GM12878 (cell line): ENCODE results near the gene RNF41. TPM values are rescaled to one million over a fixed set of nuclear protein-coding genes. Genes with fewer than 3 reads are reported as not detected.

Experiments used
- ATAC-seq: fragments of 200-7000 bp; cut with Tn5 transposase; 3 replicates; pipeline ENCODE4 v1.9.1; 2020; ENCODE audit warnings: mild to moderate bottlenecking, moderate library complexity
- BruUV-seq: library from RNA; stranded (reverse); fragments of 400-500 nt; replicated peaks from 2 replicates; lab custom pipeline; 2021; lab: Mats Ljungman, UMichigan
- CTCF ChIA-PET: fragments of 300-600 bp; sonication (Branson Sonifier 250); formaldehyde crosslinking; extraction: SDS; loops from one replicate; lab custom pipeline; 2021; ENCODE audit warnings: inconsistent platforms; lab: Yijun Ruan, JAX
- POLR2A ChIA-PET: fragments of 350-600 bp; formaldehyde crosslinking; extraction: SDS; loops from one replicate; lab custom pipeline; 2021; ENCODE audit warnings: inconsistent platforms; lab: Charles Lee
- RAD21 ChIA-PET: fragments of 300-600 bp; sonication (Branson Sonifier 250); formaldehyde crosslinking; loops from one replicate; lab custom pipeline; 2023; ENCODE audit warnings: antibody characterized with exemption; ENCODE audit not compliant: unreplicated experiment; lab: Charles Lee
- SMC1A ChIA-PET: fragments of 300-600 bp; sonication (Branson Sonifier 250); formaldehyde crosslinking; loops from one replicate; lab custom pipeline; 2023; ENCODE audit not compliant: unreplicated experiment, uncharacterized antibody; lab: Charles Lee
- DNase-seq: peaks from one replicate; pipeline ENCODE4 v3.0.0-alpha.2; 2011; ENCODE audit warnings: low read depth, low spot score
- FAIRE-seq: peaks from 3 replicates; lab custom pipeline; 2011; peaks lifted over from hg19 to GRCh38; lab: Jason Lieb, UNC
- H2AFZ ChIP-seq: 2 replicates; pipeline ENCODE4 v1.6.0; 2011; ENCODE audit warnings: low read depth, low read length, control low read depth; ENCODE audit not compliant: control insufficient read depth
- H3K27ac ChIP-seq: 2 replicates; pipeline ENCODE4 v1.5.1; 2011; ENCODE audit warnings: control low read depth; ENCODE audit not compliant: control insufficient read depth, insufficient read depth
- H3K27me3 ChIP-seq, 2 experiments: replicated peaks in 1 of 2; 2 replicates each; pipeline versions ENCODE4 v1.6.0 to v1.6.1; 2011; ENCODE audit warnings: low read length in 1 of 2; ENCODE audit not compliant: control insufficient read depth in 2 of 2, insufficient read depth in 2 of 2
- H3K36me3 ChIP-seq, 2 experiments: 2 replicates each; pipeline ENCODE4 v1.5.1; 2011; ENCODE audit warnings: low read length in 1 of 2; ENCODE audit not compliant: control insufficient read depth in 2 of 2, insufficient read depth in 2 of 2
- H3K4me1 ChIP-seq: 2 replicates; pipeline ENCODE4 v1.6.1; 2011; ENCODE audit warnings: mild to moderate bottlenecking, low read length, moderate library complexity, mixed read lengths; ENCODE audit not compliant: control insufficient read depth, insufficient read depth
- H3K4me2 ChIP-seq: 2 replicates; pipeline ENCODE4 v1.6.0; 2011; ENCODE audit warnings: control low read depth; ENCODE audit not compliant: control insufficient read depth, insufficient read depth
- H3K4me3 ChIP-seq: fragments of 200-600 bp; sonication (generic); 2 replicates; pipeline ENCODE4 v1.5.1; 2016
- H3K79me2 ChIP-seq: 2 replicates; pipeline ENCODE4 v1.6.0; 2011; ENCODE audit warnings: low read length; ENCODE audit not compliant: control insufficient read depth, insufficient read depth
- H3K9ac ChIP-seq: 2 replicates; pipeline ENCODE4 v1.8.0; 2011; ENCODE audit warnings: low read length, control low read depth, mixed read lengths; ENCODE audit not compliant: control insufficient read depth, insufficient read depth
- H3K9me3 ChIP-seq: replicated peaks from 3 replicates; pipeline ENCODE4 v1.5.1; 2011; ENCODE audit warnings: mild to moderate bottlenecking, low read length; ENCODE audit not compliant: control insufficient read depth, insufficient read depth
- H4K20me1 ChIP-seq: 2 replicates; pipeline ENCODE4 v1.6.0; 2011; ENCODE audit not compliant: control insufficient read depth, insufficient read depth
- CBX3 ChIP-seq: fragments of 200-600 bp; sonication (generic); IDR thresholded peaks from 2 replicates; pipeline ENCODE4 v1.6.1; 2016; ENCODE audit warnings: low read depth, borderline replicate concordance
- CBX5 ChIP-seq: sonication (generic); IDR thresholded peaks from 2 replicates; pipeline ENCODE4 v1.6.1; 2016; ENCODE audit warnings: low read depth, moderate library complexity, mild to moderate bottlenecking, inconsistent platforms
- CHD4 ChIP-seq: fragments of 200-600 bp; sonication (generic); IDR thresholded peaks from 2 replicates; pipeline ENCODE4 v1.6.1; 2016; ENCODE audit warnings: mild to moderate bottlenecking
- CREB1 ChIP-seq: IDR thresholded peaks from 2 replicates; pipeline ENCODE4 v1.6.1; 2012; ENCODE audit warnings: low read depth, mild to moderate bottlenecking, inconsistent platforms
- EGR1 ChIP-seq, 2 experiments: IDR thresholded peaks; 1 replicate in 1 of 2; 2 replicates in 1 of 2; pipeline ENCODE4 v1.6.1; 2011 to 2012; ENCODE audit warnings: low read depth in 2 of 2, low read length in 2 of 2, borderline replicate concordance in 1 of 2, mild to moderate bottlenecking in 1 of 2, moderate library complexity in 1 of 2
- ESRRA ChIP-seq: IDR thresholded peaks from 2 replicates; pipeline ENCODE4 v1.6.1; 2012; ENCODE audit warnings: mild to moderate bottlenecking, low read length, improper control_type of control experiment
- ETV6 ChIP-seq, 2 experiments: fragments of 450-650 bp in 1 of 2; IDR thresholded peaks in 1 of 2; conservative IDR thresholded peaks in 1 of 2; 2 replicates each; pipeline ENCODE4 v1.6.1; 2014; ENCODE audit warnings: antibody characterized with exemption in 1 of 2, borderline replicate concordance in 1 of 2, low read depth in 1 of 2, mild to moderate bottlenecking in 1 of 2, moderate library complexity in 1 of 2
- FOXM1 ChIP-seq: IDR thresholded peaks from 2 replicates; pipeline ENCODE4 v1.6.1; 2012; ENCODE audit warnings: low read depth, mild to moderate bottlenecking, inconsistent platforms, low read length, moderate library complexity
- KLF5 ChIP-seq: fragments of 450-650 bp; IDR thresholded peaks from 2 replicates; pipeline ENCODE4 v1.6.1; 2014; ENCODE audit warnings: mild to moderate bottlenecking; ENCODE audit not compliant: partially characterized antibody
- MLLT1 ChIP-seq: fragments of 450-650 bp; IDR thresholded peaks from 2 replicates; pipeline ENCODE4 v1.6.1; 2016; ENCODE audit warnings: mild to moderate bottlenecking
- MXI1 ChIP-seq: fragments of 150-350 bp; IDR thresholded peaks from 2 replicates; pipeline ENCODE4 v1.6.1; 2011; ENCODE audit warnings: low read depth, mild to moderate bottlenecking, inconsistent platforms, low read length, improper control_type of control experiment
- NFXL1 ChIP-seq: fragments of 450-650 bp; IDR thresholded peaks from 2 replicates; pipeline ENCODE4 v1.6.1; 2017; ENCODE audit warnings: antibody characterized with exemption, mild to moderate bottlenecking, borderline replicate concordance
- NFYA ChIP-seq: IDR thresholded peaks from 2 replicates; pipeline ENCODE4 v1.6.1; 2011; ENCODE audit warnings: low read depth, mild to moderate bottlenecking, low read length, improper control_type of control experiment, borderline replicate concordance
- NR2F1 ChIP-seq: fragments of 450-650 bp; conservative IDR thresholded peaks from 2 replicates; pipeline ENCODE4 v1.6.1; 2017; ENCODE audit warnings: mild to moderate bottlenecking
- PAX8 ChIP-seq: fragments of 450-650 bp; IDR thresholded peaks from 2 replicates; pipeline ENCODE4 v1.6.1; 2017; ENCODE audit warnings: mild to moderate bottlenecking, moderate library complexity
- PML ChIP-seq: IDR thresholded peaks from 2 replicates; pipeline ENCODE4 v1.6.1; 2012; ENCODE audit warnings: low read length, inconsistent platforms
- POLR2AphosphoS2 ChIP-seq: IDR thresholded peaks from 2 replicates; pipeline ENCODE4 v1.6.1; 2011; ENCODE audit warnings: low read depth, mild to moderate bottlenecking, low read length, improper control_type of control experiment, moderate library complexity
- POU2F2 ChIP-seq: IDR thresholded peaks from 3 replicates; pipeline ENCODE4 v1.6.1; 2011; ENCODE audit warnings: low read depth, mild to moderate bottlenecking, low read length, borderline replicate concordance
- SMAD5 ChIP-seq: IDR thresholded peaks from 2 replicates; pipeline ENCODE4 v1.6.1; 2016; ENCODE audit warnings: antibody characterized with exemption, low read depth
- SREBF2 ChIP-seq: IDR thresholded peaks from 2 replicates; pipeline ENCODE4 v1.6.1; 2012; ENCODE audit warnings: mild to moderate bottlenecking, low read length
- SRF ChIP-seq, 2 experiments: IDR thresholded peaks; 2 replicates each; pipeline ENCODE4 v1.6.1; 2011; ENCODE audit warnings: low read depth in 2 of 2, low read length in 2 of 2, mild to moderate bottlenecking in 1 of 2, moderate library complexity in 1 of 2
- WRNIP1 ChIP-seq: IDR thresholded peaks from 2 replicates; pipeline ENCODE4 v1.6.1; 2011; ENCODE audit warnings: low read depth, low read length, improper control_type of control experiment, borderline replicate concordance
- ZBED1 ChIP-seq: IDR thresholded peaks from 2 replicates; pipeline ENCODE4 v1.6.1; 2016; ENCODE audit warnings: borderline replicate concordance
- WGBS: methylation state at CpG from one replicate; pipeline ENCODE4 v1.1.6; 2016; ENCODE audit warnings: low lambda C conversion rate; ENCODE audit not compliant: insufficient replicate concordance, insufficient coverage; ENCODE audit errors: missing lambda C conversion rate; 5-methylcytosine and 5-hydroxymethylcytosine counted together
- in situ Hi-C: fragments of 300-500 bp; cut with MboI; formaldehyde crosslinking; loops from 9 replicates; pipeline ENCODE4 v1.14.3; 2018; ENCODE audit warnings: mixed read lengths
- intact Hi-C: fragments of 100-400 bp; cut with micrococcal nuclease; formaldehyde crosslinking; loops from one replicate; pipeline ENCODE4 v1.14.2; 2022; ENCODE audit not compliant: unreplicated experiment
- polyA plus RNA-seq, 11 experiments: library from polyadenylated mRNA; depleted of rRNA in 4 of 11; unstranded in 6 of 11; stranded (reverse) in 5 of 11; fragments of >200 nt; fragmentation: Nextera tagmentation in 4 of 11; fragmentation: Illumina TruSeq in 1 of 11; extraction: Ambion mirVana in 4 of 11; extraction: Trizol in 1 of 11; gene quantifications; 1 replicate in 1 of 11; 2 replicates in 10 of 11; pipeline versions ENCODE4 v1.2.1 to v1.2.3, GENCODE V29; 2011 to 2016; ENCODE audit warnings: inconsistent platforms in 2 of 11, missing spikeins in 2 of 11, low read depth in 1 of 11
- total RNA-seq, 4 experiments: library from RNA; depleted of rRNA in 3 of 4; stranded (reverse); fragments of >200 nt in 3 of 4; fragmentation: Illumina TruSeq in 1 of 4; extraction: Trizol in 1 of 4; gene quantifications; 2 replicates each; pipeline versions ENCODE4 v1.2.1 to v1.2.3, GENCODE V29; 2013 to 2021

The RNF41 gene
- total and polyA plus RNA-seq, 10 of the 15 experiments (the other 5 are each of a cell fraction or from before 2014, with no cell fraction given) = 11.1 to 47.8 (median 30.6) TPM

DNA sequence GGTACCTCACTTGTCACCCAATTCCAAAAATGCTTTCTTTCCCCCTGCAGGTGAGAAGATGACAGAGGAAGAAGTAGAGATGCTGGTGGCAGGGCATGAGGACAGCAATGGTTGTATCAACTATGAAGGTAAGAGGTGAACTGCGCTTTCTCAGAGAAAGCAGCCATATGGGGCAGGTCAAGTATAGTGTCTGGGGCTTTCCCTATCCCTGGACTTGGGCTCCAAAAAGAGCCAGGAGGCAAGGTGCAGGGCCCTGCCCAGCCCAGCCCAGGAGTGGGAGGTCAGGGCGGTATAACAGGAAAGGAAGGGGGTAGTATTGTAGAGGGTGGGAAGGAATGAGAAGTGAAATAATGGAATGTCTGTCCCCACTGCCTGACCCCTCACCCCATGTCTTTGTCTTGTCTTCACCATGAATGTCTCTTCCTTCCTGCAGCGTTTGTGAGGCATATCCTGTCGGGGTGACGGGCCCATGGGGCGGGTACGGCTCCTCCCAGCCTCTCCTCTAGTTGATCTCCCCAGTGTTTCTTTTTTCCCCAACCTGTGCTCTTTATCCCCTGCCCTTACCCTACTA, 61.4 kb downstream of the RNF41 start:
- Histone ChIP-seq H3K4me3 (peak overlapping the region; percentile 90), H3K27me3 (no peaks in the 10 kb centered on the region), H2AFZ (no peak overlapping the region), H3K4me1 (peaks cover 17% of the 10 kb centered on the region), H3K79me2 (peaks cover 39% of the 10 kb centered on the region), H3K9ac (peak overlapping the region; percentile 89), H3K27ac (peak overlapping the region; percentile 91), H3K9me3 (no peaks in the 10 kb centered on the region), H3K4me2 (peak overlapping the region; percentile 98), H3K36me3 (peaks cover 23 to 33% of the 10 kb centered on the region in 2 experiments), H4K20me1 (no peaks in the 10 kb centered on the region)
- peak; percentile 20 for ATAC-seq
- SMC1A ChIA-PET = interaction anchor here (2.4 to 2.7 kb wide), 2 partner anchors 27 to 32 kb away, joined by 12 read pairs; partner anchors contain the start of gene ESYT1
- RAD21 ChIA-PET = interaction anchor here (2.1 to 2.8 kb wide), 2 partner anchors 29 to 33 kb away, joined by 14 to 18 read pairs; partner anchors contain the start of genes ESYT1 and SMARCC2
- no peak for DNase-seq
- in situ Hi-C loops = no loop called here
- BruUV-seq = no TSS peak
- 5% methylated on average over 7 of the region's 7 CpGs for WGBS
- intact Hi-C loops = no loop called here
- FAIRE-seq = no peak
- CTCF ChIA-PET = interaction anchor here (1.2 to 2.1 kb wide), 3 partner anchors 28 to 34 kb away, joined by 4 to 11 read pairs (median 10); partner anchors contain the start of gene SMARCC2
- POLR2A ChIA-PET = interaction anchor here (0.8 to 2.5 kb wide), 5 partner anchors 9 to 33 kb away, joined by 5 to 19 read pairs (median 11); partner anchors contain the start of genes ESYT1 and SMARCC2
- TF ChIP-seq NFYA = no peak
- TF ChIP-seq WRNIP1 = no peak
- TF ChIP-seq MXI1 = no peak
- TF ChIP-seq ZBED1 = peak; percentile 58
- TF ChIP-seq ETV6 (conservative IDR thresholded peaks at IDR 0.05 in 1 of 2, IDR thresholded peaks at IDR 0.05 in 1 of 2; ENCODE audit: borderline replicate concordance in 1 of 2, low read depth in 1 of 2) = no peak
- no peak; the same call in 2 of the 3 replicates for TF ChIP-seq POU2F2
- TF ChIP-seq NR2F1 = peak; percentile 43; the same call in 1 of the 2 replicates
- no peak for TF ChIP-seq POLR2AphosphoS2
- peak; percentile 60 for TF ChIP-seq SMAD5
- no peak for TF ChIP-seq CHD4
- TF ChIP-seq FOXM1 = 0 out of 2 replicates have a peak, but pooled peaks have one; percentile 4
- no peak for TF ChIP-seq NFXL1
- no peak for TF ChIP-seq SREBF2
- no peak for TF ChIP-seq PAX8
- TF ChIP-seq SRF (IDR thresholded peaks at IDR 0.05; ENCODE audit: low read depth in 2 of 2, low read length in 2 of 2) = peak; percentile 60 to 63; a peak in 3 of 4 replicates
- 0 out of 2 replicates have a peak, but pooled peaks have one; percentile 66 for TF ChIP-seq PML
- peak; percentile 35; the same call in 1 of the 2 replicates for TF ChIP-seq CREB1
- TF ChIP-seq EGR1 (IDR thresholded peaks at IDR 0.05; ENCODE audit: borderline replicate concordance in 1 of 2, low read depth in 2 of 2, low read length in 2 of 2) = no peak
- TF ChIP-seq CBX5 = no peak
- no peak for TF ChIP-seq CBX3
- TF ChIP-seq KLF5 = no peak
- TF ChIP-seq ESRRA = no peak
- TF ChIP-seq MLLT1 = no peak
